H9 (cell line): Measurements from ENCODE around the gene SWAP70. TPM values are rescaled to one million over a fixed set of nuclear protein-coding genes. Genes with fewer than 3 reads are reported as not detected.

ENCODE experiments used
- DNase-seq: peaks from one replicate; pipeline ENCODE4 v3.0.0-alpha.2; 2017
- H2AFZ ChIP-seq: one replicate; pipeline ENCODE4 v1.6.1; 2013; ENCODE audit warnings: mild to moderate bottlenecking, low read length, control low read depth, moderate library complexity
- H2AK5ac ChIP-seq: 2 replicates; pipeline ENCODE4 v1.6.1; 2013; ENCODE audit warnings: low read length, control low read depth, mixed read lengths; ENCODE audit not compliant: insufficient read length
- H2BK120ac ChIP-seq: one replicate; pipeline ENCODE4 v1.6.1; 2013; ENCODE audit warnings: low read depth, mild to moderate bottlenecking, low read length, control low read depth, inconsistent platforms; ENCODE audit not compliant: poor library complexity, severe bottlenecking
- H2BK12ac ChIP-seq: 2 replicates; pipeline ENCODE4 v1.6.1; 2013; ENCODE audit warnings: low read length, control low read depth, mixed read lengths, low read depth; ENCODE audit not compliant: insufficient read length
- H2BK15ac ChIP-seq: 2 replicates; pipeline ENCODE4 v1.6.1; 2013; ENCODE audit warnings: low read depth, low read length, control low read depth
- H2BK20ac ChIP-seq: one replicate; pipeline ENCODE4 v1.6.1; 2013; ENCODE audit warnings: low read depth, mild to moderate bottlenecking, low read length, control low read depth, inconsistent platforms; ENCODE audit not compliant: poor library complexity, severe bottlenecking
- H2BK5ac ChIP-seq: 2 replicates; pipeline ENCODE4 v1.6.1; 2013; ENCODE audit warnings: low read length, control low read depth, mixed read lengths; ENCODE audit not compliant: insufficient read length
- H3K14ac ChIP-seq: 2 replicates; pipeline ENCODE4 v1.6.1; 2013; ENCODE audit warnings: low read length, control low read depth; ENCODE audit not compliant: insufficient read depth
- H3K18ac ChIP-seq: 2 replicates; pipeline ENCODE4 v1.6.1; 2013; ENCODE audit warnings: low read depth, mild to moderate bottlenecking, mixed read lengths, low read length, control low read depth; ENCODE audit not compliant: insufficient read length
- H3K23ac ChIP-seq: 2 replicates; pipeline ENCODE4 v1.6.1; 2013; ENCODE audit warnings: low read length, control low read depth, mixed read lengths, low read depth; ENCODE audit not compliant: insufficient read length
- H3K23me2 ChIP-seq: 2 replicates; pipeline ENCODE4 v1.6.1; 2013; ENCODE audit warnings: low read depth, mild to moderate bottlenecking, mixed read lengths, low read length, control low read depth; ENCODE audit not compliant: insufficient read length, poor library complexity, severe bottlenecking
- H3K27ac ChIP-seq: 2 replicates; pipeline ENCODE4 v1.5.1; 2013; ENCODE audit warnings: low read length, control low read depth, mixed read lengths, low read depth; ENCODE audit not compliant: insufficient read length
- H3K27me3 ChIP-seq: 2 replicates; pipeline ENCODE4 v1.6.1; 2013; ENCODE audit warnings: low read length, control low read depth, inconsistent platforms; ENCODE audit not compliant: insufficient read depth
- H3K4ac ChIP-seq: 2 replicates; pipeline ENCODE4 v1.6.1; 2013; ENCODE audit warnings: low read depth, mild to moderate bottlenecking, control low read depth, inconsistent platforms, low read length, moderate library complexity
- H3K4me1 ChIP-seq: 2 replicates; pipeline ENCODE4 v1.6.1; 2013; ENCODE audit warnings: low read length, control low read depth, inconsistent platforms; ENCODE audit not compliant: insufficient read depth
- H3K4me2 ChIP-seq: 2 replicates; pipeline ENCODE4 v1.6.1; 2013; ENCODE audit warnings: low read length, control low read depth, mixed read lengths; ENCODE audit not compliant: insufficient read length, insufficient read depth
- H3K56ac ChIP-seq: 2 replicates; pipeline ENCODE4 v1.6.1; 2013; ENCODE audit warnings: low read depth, mild to moderate bottlenecking, mixed read lengths, low read length, control low read depth; ENCODE audit not compliant: insufficient read length
- H3K79me1 ChIP-seq: 2 replicates; pipeline ENCODE4 v1.6.1; 2013; ENCODE audit warnings: low read depth, mild to moderate bottlenecking, moderate library complexity, low read length, control low read depth, inconsistent platforms; ENCODE audit not compliant: insufficient read depth, poor library complexity, severe bottlenecking
- H3K79me2 ChIP-seq: 2 replicates; pipeline ENCODE4 v1.6.1; 2013; ENCODE audit warnings: low read length, control low read depth, inconsistent platforms; ENCODE audit not compliant: insufficient read depth
- H3K9ac ChIP-seq: 2 replicates; pipeline ENCODE4 v1.6.1; 2013; ENCODE audit warnings: low read length, control low read depth, mixed read lengths; ENCODE audit not compliant: insufficient read length; ENCODE audit errors: extremely low read depth
- H3K9me3 ChIP-seq: one replicate; pipeline ENCODE4 v1.6.1; 2013; ENCODE audit warnings: low read depth, low read length, inconsistent platforms; ENCODE audit not compliant: control insufficient read depth
- H3T11ph ChIP-seq: one replicate; pipeline ENCODE4 v1.6.1; 2013; ENCODE audit warnings: mild to moderate bottlenecking, low read length, control low read depth, inconsistent platforms
- H4K20me1 ChIP-seq: one replicate; pipeline ENCODE4 v1.6.1; 2013; ENCODE audit not compliant: control insufficient read depth, insufficient read length, insufficient read depth
- H4K5ac ChIP-seq: 2 replicates; pipeline ENCODE4 v1.6.1; 2013; ENCODE audit warnings: low read depth, mild to moderate bottlenecking, mixed read lengths, low read length, control low read depth; ENCODE audit not compliant: insufficient read length
- H4K8ac ChIP-seq: replicated peaks from 2 replicates; pipeline ENCODE4 v1.6.1; 2013; ENCODE audit warnings: low read length, control low read depth, mixed read lengths, low read depth; ENCODE audit not compliant: insufficient read length
- H4K91ac ChIP-seq: 2 replicates; pipeline ENCODE4 v1.6.1; 2013; ENCODE audit warnings: low read depth, mild to moderate bottlenecking, moderate library complexity, mixed read lengths, low read length, control low read depth; ENCODE audit not compliant: insufficient read length
- H3K27ac Mint-ChIP-seq, 3 experiments: 2 replicates in 2 of 3; 3 replicates in 1 of 3; pipeline ENCODE4 v1.8.0; 2020 to 2021; ENCODE audit warnings: mixed read lengths in 3 of 3, mild to moderate bottlenecking in 1 of 3, moderate library complexity in 1 of 3
- H3K27me3 Mint-ChIP-seq: 2 replicates; pipeline ENCODE4 v1.8.0; 2021; ENCODE audit warnings: low read depth, mild to moderate bottlenecking, moderate library complexity, mixed read lengths
- H3K36me3 Mint-ChIP-seq, 3 experiments: 2 replicates in 2 of 3; 3 replicates in 1 of 3; pipeline ENCODE4 v1.8.0; 2020 to 2021; ENCODE audit warnings: low read depth in 3 of 3, mixed read lengths in 3 of 3; ENCODE audit not compliant: insufficient read depth in 1 of 3
- H3K4me1 Mint-ChIP-seq, 2 experiments: 2 replicates each; pipeline ENCODE4 v1.8.0; 2020; ENCODE audit warnings: mixed read lengths in 2 of 2
- H3K4me3 Mint-ChIP-seq, 2 experiments: 2 replicates in 1 of 2; 3 replicates in 1 of 2; pipeline ENCODE4 v1.8.0; 2020 to 2021; ENCODE audit warnings: mild to moderate bottlenecking in 2 of 2, mixed read lengths in 2 of 2, moderate library complexity in 1 of 2
- H3K9me3 Mint-ChIP-seq, 2 experiments: 2 replicates in 1 of 2; 3 replicates in 1 of 2; pipeline ENCODE4 v1.8.0; 2020; ENCODE audit warnings: mild to moderate bottlenecking in 2 of 2, mixed read lengths in 2 of 2, moderate library complexity in 1 of 2
- total RNA-seq: library from RNA; stranded (reverse); gene quantifications from 2 replicates; pipeline ENCODE4 v1.2.1, GENCODE V29; 2021
- TF ChIP-seq, protein P1 (sequence below): fragments of 200-600 bp; sonication (generic); conservative IDR thresholded peaks from 3 replicates; pipeline ENCODE4 v1.8.0; 2021; ENCODE audit warnings: antibody characterized with exemption, mild to moderate bottlenecking

SWAP70 gene
- total RNA-seq, 1 experiment from 2014 or later, result 34.4 TPM

DNA sequence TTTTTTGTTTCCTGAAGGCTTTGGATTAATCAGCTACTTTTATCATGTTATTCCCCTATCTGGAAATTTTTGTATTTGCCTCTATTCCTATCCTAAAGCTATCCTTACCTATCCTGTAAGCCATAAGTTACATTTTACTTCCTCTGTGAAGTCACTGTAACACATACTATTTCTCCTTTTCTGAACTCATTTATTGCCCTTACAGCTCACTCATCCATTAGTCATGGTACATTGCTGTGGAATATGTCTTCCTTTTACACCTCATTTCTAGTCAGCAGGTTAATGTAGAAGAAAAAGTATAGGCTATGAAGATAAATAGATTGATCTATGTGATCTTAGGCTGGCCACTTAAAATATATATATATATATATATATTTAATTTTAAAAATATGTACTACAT lies 28.0 kb downstream of the SWAP70 start:
- peaks cover 18 to 21% of the 10 kb centered on the region in 2 experiments for H3K4me1 Mint-ChIP-seq
- Histone ChIP-seq H2BK5ac (no peak overlapping the region), H2BK12ac (no peak overlapping the region), H3K14ac (no peak overlapping the region), H3K4me1 (peaks cover 7% of the 10 kb centered on the region; the same call in 1 of the 2 replicates), H3K18ac (no peak overlapping the region), H2AK5ac (no peak overlapping the region), H3K27me3 (no peaks in the 10 kb centered on the region), H3K27ac (no peak overlapping the region), H4K8ac (no peak overlapping the region), H3K23me2 (no peaks in the 10 kb centered on the region), H3K23ac (no peak overlapping the region), H2BK120ac (no peak overlapping the region), H2AFZ (no peak overlapping the region), H3K4me2 (no peak overlapping the region), H2BK15ac (no peak overlapping the region), H3K56ac (no peak overlapping the region), H3K9me3 (no peaks in the 10 kb centered on the region), H3K79me1 (no peaks in the 10 kb centered on the region), H3T11ph (no peak overlapping the region), H4K91ac (no peak overlapping the region), H3K9ac (no peak overlapping the region), H4K5ac (no peak overlapping the region), H3K79me2 (peaks cover 4% of the 10 kb centered on the region; the same call in 1 of the 2 replicates), H3K4ac (no peak overlapping the region), H4K20me1 (no peaks in the 10 kb centered on the region), H2BK20ac (no peak overlapping the region)
- H3K27me3 Mint-ChIP-seq, result no peaks in the 10 kb centered on the region; the same call in 1 of the 2 replicates
- H3K4me3 Mint-ChIP-seq, result no peak overlapping the region
- DNase-seq, result no peak
- peaks cover 0 to 3% of the 10 kb centered on the region in 2 experiments; a peak in 2 of 5 replicates for H3K9me3 Mint-ChIP-seq
- peaks cover 17 to 27% (median 27%) of the 10 kb centered on the region in 3 experiments for H3K36me3 Mint-ChIP-seq
- H3K27ac Mint-ChIP-seq, result peak overlapping the region in 1 of 3 experiments; percentile 19; a peak in 3 of 7 replicates
- TF ChIP-seq, protein P1, sequence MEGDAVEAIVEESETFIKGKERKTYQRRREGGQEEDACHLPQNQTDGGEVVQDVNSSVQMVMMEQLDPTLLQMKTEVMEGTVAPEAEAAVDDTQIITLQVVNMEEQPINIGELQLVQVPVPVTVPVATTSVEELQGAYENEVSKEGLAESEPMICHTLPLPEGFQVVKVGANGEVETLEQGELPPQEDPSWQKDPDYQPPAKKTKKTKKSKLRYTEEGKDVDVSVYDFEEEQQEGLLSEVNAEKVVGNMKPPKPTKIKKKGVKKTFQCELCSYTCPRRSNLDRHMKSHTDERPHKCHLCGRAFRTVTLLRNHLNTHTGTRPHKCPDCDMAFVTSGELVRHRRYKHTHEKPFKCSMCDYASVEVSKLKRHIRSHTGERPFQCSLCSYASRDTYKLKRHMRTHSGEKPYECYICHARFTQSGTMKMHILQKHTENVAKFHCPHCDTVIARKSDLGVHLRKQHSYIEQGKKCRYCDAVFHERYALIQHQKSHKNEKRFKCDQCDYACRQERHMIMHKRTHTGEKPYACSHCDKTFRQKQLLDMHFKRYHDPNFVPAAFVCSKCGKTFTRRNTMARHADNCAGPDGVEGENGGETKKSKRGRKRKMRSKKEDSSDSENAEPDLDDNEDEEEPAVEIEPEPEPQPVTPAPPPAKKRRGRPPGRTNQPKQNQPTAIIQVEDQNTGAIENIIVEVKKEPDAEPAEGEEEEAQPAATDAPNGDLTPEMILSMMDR, result no peak
